HG03575 (cell line): ENCODE results near the gene GDPGP1.
"Not testable (repeated sequence)": the region's sequence is repeated elsewhere in the genome, so short reads cannot be mapped to it uniquely, and the experiment has no call there.

Experiments
- ATAC-seq: cut with Tn5 transposase; IDR thresholded peaks from one replicate; pipeline ENCODE4 v1.9.1; 2021; ENCODE audit not compliant: unreplicated experiment, insufficient number of reproducible peaks, low FRiP score; ENCODE audit errors: extremely low read depth

Gene GDPGP1

GRCh38 chr15:90241343-90242192 is 7.6 kb downstream of the GDPGP1 start:
- no peak for ATAC-seq

DNA sequence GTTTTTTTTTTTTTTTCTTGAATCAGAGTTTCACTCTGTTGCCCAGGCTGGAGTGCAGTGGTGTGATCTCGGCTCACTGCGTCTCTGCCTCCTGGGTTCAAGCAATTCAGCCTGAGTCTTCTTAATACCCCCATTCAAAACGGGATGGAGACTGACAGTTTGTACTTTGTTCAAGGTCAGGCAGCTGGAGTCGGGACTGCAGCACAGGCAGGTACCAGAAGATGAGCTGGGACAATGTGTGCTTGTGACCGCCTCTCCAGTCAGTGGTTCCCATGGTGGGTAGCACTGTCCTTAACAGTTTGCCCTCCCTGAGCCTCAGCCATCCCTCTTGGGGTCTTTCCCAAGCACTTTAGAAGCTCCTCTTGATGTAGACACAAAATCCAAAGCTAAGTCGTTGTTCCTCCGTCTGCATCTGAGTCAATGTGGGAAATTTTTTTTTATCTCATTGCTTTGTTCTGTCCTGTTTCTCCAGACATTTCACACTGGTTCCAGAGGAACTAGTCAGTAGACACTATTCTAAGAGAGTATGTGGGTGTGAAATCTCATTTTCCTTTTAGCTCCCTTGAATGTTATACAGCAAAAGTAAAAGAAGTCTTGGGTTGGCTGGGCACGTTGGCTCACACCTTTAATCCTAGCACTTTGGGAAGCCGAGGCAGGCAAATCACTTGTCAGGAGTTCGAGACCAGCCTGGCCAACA is 10.1 kb downstream of the GDPGP1 start:
- no peak for ATAC-seq

DNA sequence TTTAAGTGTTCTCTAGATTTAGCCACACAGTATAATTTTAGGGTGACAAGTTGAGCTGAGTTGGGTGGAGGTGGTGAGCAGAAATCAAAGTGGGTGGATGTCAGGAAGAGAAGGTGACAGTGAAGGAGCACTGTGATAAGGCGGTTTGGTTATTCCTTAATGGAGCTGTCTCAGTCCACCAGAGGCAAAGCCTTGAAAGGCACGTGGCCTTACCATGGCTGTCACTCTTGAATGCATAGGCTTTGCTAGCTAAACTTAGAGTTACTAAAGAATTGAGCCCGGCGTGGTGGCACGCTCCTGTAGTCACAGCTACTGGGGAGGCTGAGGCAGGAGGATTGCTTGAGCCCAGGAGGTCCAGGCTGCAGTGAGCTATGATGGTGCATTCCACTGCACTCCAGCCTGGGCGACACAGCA is 14.8 kb downstream of the GDPGP1 start:
- ATAC-seq = no peak

- ATAC-seq = no peak
These were observed 15.3 kb downstream of the GDPGP1 start, which contains the start of gene TTLL13 for GRCh38 chr15:90249203-90249863. Gene TTLL13, plus strand, starts transcription at chr15:90249556. Its CDS starts 1,075 bp downstream, at chr15:90250631.

DNA sequence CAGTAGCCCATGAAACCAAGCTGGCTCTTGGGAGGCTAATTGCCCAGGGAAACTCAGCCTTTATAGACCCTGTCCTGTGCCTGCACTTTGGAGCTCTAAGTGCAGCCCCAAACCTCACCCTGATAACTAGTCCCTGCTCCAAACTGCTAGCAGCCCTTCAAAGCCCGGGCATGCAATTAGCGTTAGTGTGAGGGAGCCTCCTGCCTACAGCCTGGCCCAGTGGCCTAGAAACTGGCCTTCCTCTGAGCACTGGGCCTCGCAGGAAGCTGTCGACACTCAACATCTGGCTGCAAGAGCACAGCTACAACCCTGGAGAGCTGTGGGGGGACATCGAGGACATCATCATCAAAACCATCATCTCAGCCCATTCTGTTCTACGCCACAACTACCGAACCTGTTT is 23.8 kb downstream of the GDPGP1 start:
- no peak for ATAC-seq

GRCh38 chr15:90259524-90259923 is 25.5 kb downstream of the GDPGP1 start:
- peak; percentile 63 for ATAC-seq

DNA sequence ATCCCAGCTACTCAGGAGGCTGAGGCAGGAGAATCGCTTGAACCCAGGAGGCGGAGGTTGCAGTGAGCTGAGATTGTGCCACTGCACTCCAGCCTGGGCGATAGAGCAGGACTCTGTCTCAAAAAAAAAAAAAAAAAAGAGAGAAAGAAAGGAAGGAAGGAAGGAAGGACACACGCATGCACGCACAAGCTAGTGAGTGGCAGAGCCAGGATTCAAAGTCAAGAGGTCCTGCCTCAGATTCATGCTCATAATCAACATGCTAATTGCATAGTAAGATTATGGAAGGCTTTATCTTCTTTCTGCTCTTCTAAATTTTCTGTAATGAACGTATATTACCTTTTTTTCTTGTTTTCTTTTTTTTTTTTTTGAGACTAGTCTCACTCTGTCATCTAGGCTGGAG is 26.7 kb downstream of the GDPGP1 start:
- not testable (repeated sequence) for ATAC-seq

GRCh38 chr15:90261811-90262210 is 27.8 kb downstream of the GDPGP1 start:
- ATAC-seq = no peak

DNA sequence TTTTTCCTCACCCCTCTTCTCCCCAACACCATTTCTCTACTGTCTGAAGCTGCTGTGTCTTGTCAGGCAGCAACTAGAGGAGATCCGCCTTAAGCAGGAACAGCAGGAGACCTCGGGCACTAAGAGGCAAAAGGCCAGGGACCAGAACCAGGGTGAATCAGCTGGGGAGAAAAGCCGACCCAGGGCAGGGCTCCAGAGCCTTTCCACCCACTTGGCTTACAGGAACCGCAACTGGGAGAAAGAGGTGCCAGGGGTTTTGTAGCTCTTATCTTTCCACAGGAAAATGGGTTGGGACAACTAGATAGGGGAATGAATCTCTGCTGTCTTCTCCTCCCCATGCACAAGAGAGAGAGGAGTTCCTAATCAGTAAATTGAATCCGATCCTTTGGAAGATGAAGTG is 28.4 kb downstream of the GDPGP1 start:
- ATAC-seq = no peak

DNA sequence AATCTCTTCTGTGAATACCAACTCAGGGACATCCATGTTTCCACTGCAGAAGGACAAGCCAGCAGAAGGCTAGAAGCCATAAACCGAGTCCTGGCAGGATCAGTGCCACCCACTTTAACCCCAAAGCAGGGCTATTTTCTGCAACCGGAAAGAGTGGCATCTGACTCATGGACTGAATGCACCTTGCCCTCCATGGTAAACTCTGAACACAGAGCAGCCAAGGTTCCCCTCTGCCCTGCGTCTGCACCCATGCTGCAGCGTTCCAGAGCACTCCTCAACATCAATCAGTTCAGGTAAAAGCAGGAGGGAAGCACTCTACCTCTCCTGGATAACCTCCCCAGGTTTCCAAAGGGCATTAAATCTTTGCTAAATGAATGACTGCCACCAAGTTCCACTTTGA is 30.7 kb downstream of the GDPGP1 start:
- no peak for ATAC-seq

GRCh38 chr15:90265271-90266060 is 31.5 kb downstream of the GDPGP1 start, which contains the start of gene NGRN:
Gene NGRN, plus strand, starts transcription at chr15:90265672. Its CDS starts 41 bp downstream, at chr15:90265713.
- peak; percentile 69 for ATAC-seq

DNA sequence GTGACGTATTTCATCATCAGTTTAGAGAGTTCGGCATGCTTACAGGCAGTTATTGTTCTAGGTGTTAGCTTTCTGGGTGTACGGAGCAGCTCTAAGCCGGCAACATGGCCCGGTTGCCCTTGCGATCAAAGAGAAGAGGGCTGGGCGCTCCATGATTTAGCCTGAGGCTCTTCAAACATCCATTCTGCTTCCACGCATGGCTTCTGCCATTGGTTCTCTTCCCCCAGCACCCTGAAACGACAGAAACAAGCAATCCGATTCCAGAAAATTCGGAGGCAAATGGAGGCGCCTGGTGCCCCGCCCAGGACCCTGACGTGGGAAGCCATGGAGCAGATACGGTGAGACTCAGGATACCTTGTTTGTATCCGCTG is 32.0 kb downstream of the GDPGP1 start:
- no peak for ATAC-seq

DNA sequence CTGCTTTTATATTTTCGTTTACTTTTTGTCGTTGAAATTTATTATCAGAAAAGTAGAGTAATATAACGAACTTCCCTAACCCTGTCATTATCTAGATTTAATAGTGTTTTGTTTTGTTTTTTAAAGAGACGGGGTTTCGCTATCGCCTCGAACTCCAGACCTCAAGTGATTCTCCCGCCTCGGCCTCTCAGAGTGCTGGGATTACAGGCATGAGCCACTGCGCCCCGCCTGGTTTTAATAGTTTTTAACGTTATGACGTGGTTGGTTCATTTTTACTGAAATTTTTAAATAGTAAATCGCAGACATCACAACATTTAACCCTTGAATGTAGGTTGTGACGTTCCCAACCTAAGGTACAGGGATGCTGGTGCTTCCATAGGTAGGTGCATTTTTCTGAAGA is 32.5 kb downstream of the GDPGP1 start:
- ATAC-seq = no peak

DNA sequence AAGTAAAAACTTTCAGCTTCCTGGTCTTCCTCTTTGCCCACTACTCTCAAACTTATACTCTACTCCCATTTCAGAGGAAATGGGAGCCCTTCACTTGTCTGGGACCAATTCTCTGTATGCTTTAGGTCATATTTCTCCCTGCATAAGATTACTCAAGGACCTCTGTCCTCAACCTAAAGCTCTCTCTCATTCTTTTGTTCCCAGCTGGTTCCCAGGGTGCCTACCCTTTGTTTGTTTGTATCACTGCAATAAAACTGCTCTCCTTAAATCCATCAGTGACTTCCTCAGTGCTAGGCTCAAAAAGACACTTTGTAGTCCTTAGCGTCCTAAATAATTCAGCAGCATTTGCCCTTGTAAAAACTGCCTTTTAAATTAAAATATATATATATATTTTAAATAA is 34.4 kb downstream of the GDPGP1 start:
- ATAC-seq = no peak

GRCh38 chr15:90270502-90271150 is 36.6 kb downstream of the GDPGP1 start:
- ATAC-seq = no peak

- no peak for ATAC-seq
These were observed 37.6 kb downstream of the GDPGP1 start for GRCh38 chr15:90271459-90272166.

DNA sequence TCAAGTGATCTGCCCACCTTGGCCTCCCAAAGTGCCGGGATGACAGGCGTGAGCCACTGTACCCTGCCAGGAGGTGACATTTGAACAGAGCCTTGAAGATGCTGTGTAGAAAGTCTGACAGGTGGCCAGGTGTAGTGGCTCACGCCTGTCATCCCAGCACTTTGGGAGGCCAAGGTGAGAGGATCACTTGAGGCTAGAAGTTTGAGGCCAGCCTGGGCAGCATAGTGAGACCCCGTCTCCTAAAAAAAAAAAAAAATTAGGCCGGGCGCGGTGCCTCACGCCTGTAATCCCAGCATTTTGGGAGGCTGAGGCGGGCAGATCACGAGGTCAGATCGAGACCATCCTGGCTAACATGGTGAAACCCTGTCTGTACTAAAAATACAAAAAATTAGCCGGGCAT is 44.5 kb downstream of the GDPGP1 start:
- not testable (repeated sequence) for ATAC-seq

GRCh38 chr15:90280743-90281142 is 46.7 kb downstream of the GDPGP1 start:
- ATAC-seq = not testable (repeated sequence)
